GM12878 (cell line): Measurements from ENCODE around the gene TGFBR1. TPM values are rescaled to one million over a fixed set of nuclear protein-coding genes. Genes with fewer than 3 reads are reported as not detected.

Experiments used
- ATAC-seq: fragments of 200-7000 bp; cut with Tn5 transposase; 3 replicates; pipeline ENCODE4 v1.9.1; 2020; ENCODE audit warnings: mild to moderate bottlenecking, moderate library complexity
- BruUV-seq: library from RNA; stranded (reverse); fragments of 400-500 nt; replicated peaks from 2 replicates; lab custom pipeline; 2021; lab: Mats Ljungman, UMichigan
- CTCF ChIA-PET: fragments of 300-600 bp; sonication (Branson Sonifier 250); formaldehyde crosslinking; extraction: SDS; loops from one replicate; lab custom pipeline; 2021; ENCODE audit warnings: inconsistent platforms; lab: Yijun Ruan, JAX
- POLR2A ChIA-PET: fragments of 350-600 bp; formaldehyde crosslinking; extraction: SDS; loops from one replicate; lab custom pipeline; 2021; ENCODE audit warnings: inconsistent platforms; lab: Charles Lee
- RAD21 ChIA-PET: fragments of 300-600 bp; sonication (Branson Sonifier 250); formaldehyde crosslinking; loops from one replicate; lab custom pipeline; 2023; ENCODE audit warnings: antibody characterized with exemption; ENCODE audit not compliant: unreplicated experiment; lab: Charles Lee
- SMC1A ChIA-PET: fragments of 300-600 bp; sonication (Branson Sonifier 250); formaldehyde crosslinking; loops from one replicate; lab custom pipeline; 2023; ENCODE audit not compliant: unreplicated experiment, uncharacterized antibody; lab: Charles Lee
- DNase-seq: peaks from one replicate; pipeline ENCODE4 v3.0.0-alpha.2; 2011; ENCODE audit warnings: low read depth, low spot score
- FAIRE-seq: peaks from 3 replicates; lab custom pipeline; 2011; peaks lifted over from hg19 to GRCh38; lab: Jason Lieb, UNC
- H2AFZ ChIP-seq: 2 replicates; pipeline ENCODE4 v1.6.0; 2011; ENCODE audit warnings: low read depth, low read length, control low read depth; ENCODE audit not compliant: control insufficient read depth
- H3K27ac ChIP-seq: 2 replicates; pipeline ENCODE4 v1.5.1; 2011; ENCODE audit warnings: control low read depth; ENCODE audit not compliant: control insufficient read depth, insufficient read depth
- H3K27me3 ChIP-seq, 2 experiments: replicated peaks in 1 of 2; 2 replicates each; pipeline versions ENCODE4 v1.6.0 to v1.6.1; 2011; ENCODE audit warnings: low read length in 1 of 2; ENCODE audit not compliant: control insufficient read depth in 2 of 2, insufficient read depth in 2 of 2
- H3K36me3 ChIP-seq, 2 experiments: 2 replicates each; pipeline ENCODE4 v1.5.1; 2011; ENCODE audit warnings: low read length in 1 of 2; ENCODE audit not compliant: control insufficient read depth in 2 of 2, insufficient read depth in 2 of 2
- H3K4me1 ChIP-seq: 2 replicates; pipeline ENCODE4 v1.6.1; 2011; ENCODE audit warnings: mild to moderate bottlenecking, low read length, moderate library complexity, mixed read lengths; ENCODE audit not compliant: control insufficient read depth, insufficient read depth
- H3K4me2 ChIP-seq: 2 replicates; pipeline ENCODE4 v1.6.0; 2011; ENCODE audit warnings: control low read depth; ENCODE audit not compliant: control insufficient read depth, insufficient read depth
- H3K4me3 ChIP-seq: fragments of 200-600 bp; sonication (generic); 2 replicates; pipeline ENCODE4 v1.5.1; 2016
- H3K79me2 ChIP-seq: 2 replicates; pipeline ENCODE4 v1.6.0; 2011; ENCODE audit warnings: low read length; ENCODE audit not compliant: control insufficient read depth, insufficient read depth
- H3K9ac ChIP-seq: 2 replicates; pipeline ENCODE4 v1.8.0; 2011; ENCODE audit warnings: low read length, control low read depth, mixed read lengths; ENCODE audit not compliant: control insufficient read depth, insufficient read depth
- H3K9me3 ChIP-seq: replicated peaks from 3 replicates; pipeline ENCODE4 v1.5.1; 2011; ENCODE audit warnings: mild to moderate bottlenecking, low read length; ENCODE audit not compliant: control insufficient read depth, insufficient read depth
- H4K20me1 ChIP-seq: 2 replicates; pipeline ENCODE4 v1.6.0; 2011; ENCODE audit not compliant: control insufficient read depth, insufficient read depth
- IKZF1 ChIP-seq: fragments of 450-650 bp; conservative IDR thresholded peaks from 2 replicates; pipeline ENCODE4 v1.6.1; 2017; ENCODE audit warnings: antibody characterized with exemption, mild to moderate bottlenecking
- MYB ChIP-seq: fragments of 150-350 bp; IDR thresholded peaks from 2 replicates; pipeline ENCODE4 v1.6.1; 2014; ENCODE audit warnings: mild to moderate bottlenecking, low read depth, low read length, borderline replicate concordance
- PAX5 ChIP-seq: IDR thresholded peaks from 2 replicates; pipeline ENCODE4 v1.6.1; 2011; ENCODE audit warnings: low read depth, low read length, borderline replicate concordance
- PAX8 ChIP-seq: fragments of 450-650 bp; IDR thresholded peaks from 2 replicates; pipeline ENCODE4 v1.6.1; 2017; ENCODE audit warnings: mild to moderate bottlenecking, moderate library complexity
- RFX5 ChIP-seq: IDR thresholded peaks from 2 replicates; pipeline ENCODE4 v1.6.1; 2011; ENCODE audit warnings: low read depth, low read length, improper control_type of control experiment
- WGBS: methylation state at CpG from one replicate; pipeline ENCODE4 v1.1.6; 2016; ENCODE audit warnings: low lambda C conversion rate; ENCODE audit not compliant: insufficient replicate concordance, insufficient coverage; ENCODE audit errors: missing lambda C conversion rate; 5-methylcytosine and 5-hydroxymethylcytosine counted together
- in situ Hi-C: fragments of 300-500 bp; cut with MboI; formaldehyde crosslinking; loops from 9 replicates; pipeline ENCODE4 v1.14.3; 2018; ENCODE audit warnings: mixed read lengths
- intact Hi-C: fragments of 100-400 bp; cut with micrococcal nuclease; formaldehyde crosslinking; loops from one replicate; pipeline ENCODE4 v1.14.2; 2022; ENCODE audit not compliant: unreplicated experiment
- polyA plus RNA-seq, 11 experiments: library from polyadenylated mRNA; depleted of rRNA in 4 of 11; unstranded in 6 of 11; stranded (reverse) in 5 of 11; fragments of >200 nt; fragmentation: Nextera tagmentation in 4 of 11; fragmentation: Illumina TruSeq in 1 of 11; extraction: Ambion mirVana in 4 of 11; extraction: Trizol in 1 of 11; gene quantifications; 1 replicate in 1 of 11; 2 replicates in 10 of 11; pipeline versions ENCODE4 v1.2.1 to v1.2.3, GENCODE V29; 2011 to 2016; ENCODE audit warnings: inconsistent platforms in 2 of 11, missing spikeins in 2 of 11, low read depth in 1 of 11
- total RNA-seq, 4 experiments: library from RNA; depleted of rRNA in 3 of 4; stranded (reverse); fragments of >200 nt in 3 of 4; fragmentation: Illumina TruSeq in 1 of 4; extraction: Trizol in 1 of 4; gene quantifications; 2 replicates each; pipeline versions ENCODE4 v1.2.1 to v1.2.3, GENCODE V29; 2013 to 2021
- TF ChIP-seq, protein P1 (sequence below), 3 experiments: IDR thresholded peaks in 2 of 3; conservative IDR thresholded peaks in 1 of 3; 2 replicates each; pipeline ENCODE4 v1.5.1; 2011; ENCODE audit warnings: low read depth in 3 of 3, low read length in 3 of 3, mild to moderate bottlenecking in 3 of 3, control low read depth in 2 of 3, moderate library complexity in 2 of 3, inconsistent platforms in 1 of 3, mixed read lengths in 1 of 3; ENCODE audit not compliant: control insufficient read depth in 2 of 3, insufficient read depth in 1 of 3; ENCODE audit errors: extremely low read depth in 1 of 3
- TF ChIP-seq, protein P2 (sequence below): IDR thresholded peaks from 2 replicates; pipeline ENCODE4 v1.6.1; 2011; ENCODE audit warnings: low read depth, low read length, improper control_type of control experiment, borderline replicate concordance
- TF ChIP-seq, protein P3 (sequence below): IDR thresholded peaks from 2 replicates; pipeline ENCODE4 v1.6.1; 2012; ENCODE audit warnings: low read depth, low read length, improper control_type of control experiment
- TF ChIP-seq, protein P4 (sequence below): fragments of 450-650 bp; IDR thresholded peaks from 2 replicates; pipeline ENCODE4 v1.6.1; 2017; ENCODE audit warnings: mild to moderate bottlenecking, moderate library complexity

TGFBR1 gene
- total and polyA plus RNA-seq, 10 of the 15 experiments (the other 5 are each of a cell fraction or from before 2014, with no cell fraction given): 2.9 to 27.2 (median 16.6) TPM

- TF ChIP-seq PAX5: no peak
- TF ChIP-seq, protein P1, sequence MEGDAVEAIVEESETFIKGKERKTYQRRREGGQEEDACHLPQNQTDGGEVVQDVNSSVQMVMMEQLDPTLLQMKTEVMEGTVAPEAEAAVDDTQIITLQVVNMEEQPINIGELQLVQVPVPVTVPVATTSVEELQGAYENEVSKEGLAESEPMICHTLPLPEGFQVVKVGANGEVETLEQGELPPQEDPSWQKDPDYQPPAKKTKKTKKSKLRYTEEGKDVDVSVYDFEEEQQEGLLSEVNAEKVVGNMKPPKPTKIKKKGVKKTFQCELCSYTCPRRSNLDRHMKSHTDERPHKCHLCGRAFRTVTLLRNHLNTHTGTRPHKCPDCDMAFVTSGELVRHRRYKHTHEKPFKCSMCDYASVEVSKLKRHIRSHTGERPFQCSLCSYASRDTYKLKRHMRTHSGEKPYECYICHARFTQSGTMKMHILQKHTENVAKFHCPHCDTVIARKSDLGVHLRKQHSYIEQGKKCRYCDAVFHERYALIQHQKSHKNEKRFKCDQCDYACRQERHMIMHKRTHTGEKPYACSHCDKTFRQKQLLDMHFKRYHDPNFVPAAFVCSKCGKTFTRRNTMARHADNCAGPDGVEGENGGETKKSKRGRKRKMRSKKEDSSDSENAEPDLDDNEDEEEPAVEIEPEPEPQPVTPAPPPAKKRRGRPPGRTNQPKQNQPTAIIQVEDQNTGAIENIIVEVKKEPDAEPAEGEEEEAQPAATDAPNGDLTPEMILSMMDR (IDR thresholded peaks at IDR 0.05 in 2 of 3, conservative IDR thresholded peaks at IDR 0.05 in 1 of 3; ENCODE audit: control insufficient read depth in 2 of 3, extremely low read depth in 1 of 3, insufficient read depth in 1 of 3, low read depth in 3 of 3, low read length in 3 of 3): no peak
- no peak for TF ChIP-seq PAX8
- TF ChIP-seq, protein P2, sequence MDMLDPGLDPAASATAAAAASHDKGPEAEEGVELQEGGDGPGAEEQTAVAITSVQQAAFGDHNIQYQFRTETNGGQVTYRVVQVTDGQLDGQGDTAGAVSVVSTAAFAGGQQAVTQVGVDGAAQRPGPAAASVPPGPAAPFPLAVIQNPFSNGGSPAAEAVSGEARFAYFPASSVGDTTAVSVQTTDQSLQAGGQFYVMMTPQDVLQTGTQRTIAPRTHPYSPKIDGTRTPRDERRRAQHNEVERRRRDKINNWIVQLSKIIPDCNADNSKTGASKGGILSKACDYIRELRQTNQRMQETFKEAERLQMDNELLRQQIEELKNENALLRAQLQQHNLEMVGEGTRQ: no peak
- TF ChIP-seq, protein P3, sequence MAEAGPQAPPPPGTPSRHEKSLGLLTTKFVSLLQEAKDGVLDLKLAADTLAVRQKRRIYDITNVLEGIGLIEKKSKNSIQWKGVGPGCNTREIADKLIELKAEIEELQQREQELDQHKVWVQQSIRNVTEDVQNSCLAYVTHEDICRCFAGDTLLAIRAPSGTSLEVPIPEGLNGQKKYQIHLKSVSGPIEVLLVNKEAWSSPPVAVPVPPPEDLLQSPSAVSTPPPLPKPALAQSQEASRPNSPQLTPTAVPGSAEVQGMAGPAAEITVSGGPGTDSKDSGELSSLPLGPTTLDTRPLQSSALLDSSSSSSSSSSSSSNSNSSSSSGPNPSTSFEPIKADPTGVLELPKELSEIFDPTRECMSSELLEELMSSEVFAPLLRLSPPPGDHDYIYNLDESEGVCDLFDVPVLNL: no peak
- no peak for TF ChIP-seq MYB
These were observed 2.5 kb downstream of the TGFBR1 start (continued) for GRCh38 chr9:99107421-99107820.

GRCh38 chr9:99108131-99108530 is 3.2 kb downstream of the TGFBR1 start:
- Histone ChIP-seq H4K20me1 (no peaks in the 10 kb centered on the region), H3K9me3 (no peaks in the 10 kb centered on the region), H3K79me2 (peaks cover 27% of the 10 kb centered on the region), H3K4me1 (peaks cover 11% of the 10 kb centered on the region), H3K27me3 (no peaks in the 10 kb centered on the region), H3K4me3 (0 out of 2 replicates have a peak overlapping the region, but pooled peaks have one; percentile 18), H2AFZ (no peak overlapping the region), H3K27ac (no peak overlapping the region), H3K9ac (no peak overlapping the region), H3K4me2 (peak overlapping the region; percentile 49; the same call in 1 of the 2 replicates), H3K36me3 (no peaks in the 10 kb centered on the region)
- no TSS peak for BruUV-seq
- in situ Hi-C loops: no loop called here
- no peak for FAIRE-seq
- ChIA-PET SMC1A (interaction anchor here (0.7 to 7.8 kb wide), 5 partner anchors 10 to 30 kb away, joined by 3 to 113 read pairs (median 4); no protein-coding TSS in a partner anchor), POLR2A (no interaction called here), CTCF (interaction anchor here (1.5 kb wide), 1 partner anchor 35 kb away, joined by 4 read pairs; no protein-coding TSS in a partner anchor), RAD21 (interaction anchor here (1.2 to 7.2 kb wide), 3 partner anchors 11 to 74 kb away, joined by 4 to 83 read pairs (median 4); no protein-coding TSS in a partner anchor)
- DNase-seq: no peak
- intact Hi-C loops: loop anchor here (5.0 kb wide), 1 partner anchor 51 kb away; no protein-coding TSS in a partner anchor
- no peak for ATAC-seq
- 98% methylated on average over 2 of the region's 2 CpGs for WGBS
- TF ChIP-seq IKZF1 (no peak), RFX5 (no peak)
- TF ChIP-seq, protein P4, sequence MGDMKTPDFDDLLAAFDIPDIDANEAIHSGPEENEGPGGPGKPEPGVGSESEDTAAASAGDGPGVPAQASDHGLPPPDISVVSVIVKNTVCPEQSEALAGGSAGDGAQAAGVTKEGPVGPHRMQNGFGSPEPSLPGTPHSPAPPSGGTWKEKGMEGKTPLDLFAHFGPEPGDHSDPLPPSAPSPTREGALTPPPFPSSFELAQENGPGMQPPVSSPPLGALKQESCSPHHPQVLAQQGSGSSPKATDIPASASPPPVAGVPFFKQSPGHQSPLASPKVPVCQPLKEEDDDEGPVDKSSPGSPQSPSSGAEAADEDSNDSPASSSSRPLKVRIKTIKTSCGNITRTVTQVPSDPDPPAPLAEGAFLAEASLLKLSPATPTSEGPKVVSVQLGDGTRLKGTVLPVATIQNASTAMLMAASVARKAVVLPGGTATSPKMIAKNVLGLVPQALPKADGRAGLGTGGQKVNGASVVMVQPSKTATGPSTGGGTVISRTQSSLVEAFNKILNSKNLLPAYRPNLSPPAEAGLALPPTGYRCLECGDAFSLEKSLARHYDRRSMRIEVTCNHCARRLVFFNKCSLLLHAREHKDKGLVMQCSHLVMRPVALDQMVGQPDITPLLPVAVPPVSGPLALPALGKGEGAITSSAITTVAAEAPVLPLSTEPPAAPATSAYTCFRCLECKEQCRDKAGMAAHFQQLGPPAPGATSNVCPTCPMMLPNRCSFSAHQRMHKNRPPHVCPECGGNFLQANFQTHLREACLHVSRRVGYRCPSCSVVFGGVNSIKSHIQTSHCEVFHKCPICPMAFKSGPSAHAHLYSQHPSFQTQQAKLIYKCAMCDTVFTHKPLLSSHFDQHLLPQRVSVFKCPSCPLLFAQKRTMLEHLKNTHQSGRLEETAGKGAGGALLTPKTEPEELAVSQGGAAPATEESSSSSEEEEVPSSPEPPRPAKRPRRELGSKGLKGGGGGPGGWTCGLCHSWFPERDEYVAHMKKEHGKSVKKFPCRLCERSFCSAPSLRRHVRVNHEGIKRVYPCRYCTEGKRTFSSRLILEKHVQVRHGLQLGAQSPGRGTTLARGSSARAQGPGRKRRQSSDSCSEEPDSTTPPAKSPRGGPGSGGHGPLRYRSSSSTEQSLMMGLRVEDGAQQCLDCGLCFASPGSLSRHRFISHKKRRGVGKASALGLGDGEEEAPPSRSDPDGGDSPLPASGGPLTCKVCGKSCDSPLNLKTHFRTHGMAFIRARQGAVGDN: no peak
